GM18868 (cell line): ENCODE data around the gene KANK3.
"Not testable (repeated sequence)": the region's sequence is repeated elsewhere in the genome, so short reads cannot be mapped to it uniquely, and the experiment has no call there.

Source experiments
- ATAC-seq: cut with Tn5 transposase; IDR thresholded peaks from one replicate; pipeline ENCODE4 v1.9.1; 2021; ENCODE audit warnings: mild to moderate bottlenecking, moderate library complexity; ENCODE audit not compliant: unreplicated experiment

The KANK3 gene

GRCh38 chr19:8371011-8371804 is 28.1 kb upstream of the KANK3 start:
- no peak for ATAC-seq

DNA sequence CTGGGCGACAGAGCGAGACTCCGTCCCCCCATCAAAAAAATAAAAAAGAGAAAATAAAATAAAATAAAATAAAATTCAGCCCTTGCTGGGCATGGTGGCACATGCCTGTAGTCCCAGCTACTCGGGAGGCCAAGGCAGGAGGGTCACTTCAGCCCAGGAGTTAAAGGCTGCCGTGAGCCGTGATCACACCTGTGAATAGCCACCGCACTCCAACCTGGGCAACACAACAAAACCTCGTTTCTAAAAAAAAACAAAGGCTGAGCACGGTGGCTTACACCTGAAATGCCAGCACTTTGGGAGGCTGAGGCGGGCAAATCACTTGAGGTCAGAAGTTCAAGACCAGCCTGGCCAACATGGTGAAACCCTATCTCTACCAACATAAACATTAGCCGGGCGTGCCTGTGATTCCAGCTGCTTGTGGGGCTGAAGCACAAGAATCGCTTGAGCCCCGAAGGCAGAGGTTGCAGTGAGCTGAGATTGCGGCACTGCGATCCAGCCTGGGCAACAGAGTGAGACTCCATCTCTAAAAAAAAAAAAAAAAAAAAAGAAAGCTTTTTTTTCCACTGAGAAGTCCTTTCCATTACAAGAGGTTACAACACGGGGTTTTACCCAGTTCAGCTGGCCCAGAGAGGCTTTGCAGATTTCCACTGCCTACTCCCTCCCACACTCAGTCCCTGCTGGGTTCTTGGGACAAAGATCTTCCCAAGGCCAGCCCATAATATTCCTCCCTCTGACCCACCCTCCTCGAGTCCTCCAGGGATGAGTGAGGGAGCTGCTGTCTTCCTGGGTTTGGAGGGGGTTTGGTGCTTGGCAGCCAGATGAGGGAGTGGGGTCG is 27.3 kb upstream of the KANK3 start:
- ATAC-seq: no peak

- ATAC-seq: no peak
Observed at GRCh38 chr19:8367327-8368001, 24.4 kb upstream of the KANK3 start.

- no peak for ATAC-seq
Observed at GRCh38 chr19:8366961-8367326, 23.9 kb upstream of the KANK3 start.

GRCh38 chr19:8366121-8366581 is 23.1 kb upstream of the KANK3 start:
- ATAC-seq: no peak

- ATAC-seq: no peak
Observed at GRCh38 chr19:8363803-8364771, 21.0 kb upstream of the KANK3 start, which contains the start of gene ANGPTL4. Gene ANGPTL4 (plus strand): TSS chr19:8364155. CDS start chr19:8364322, 167 bp downstream.

DNA sequence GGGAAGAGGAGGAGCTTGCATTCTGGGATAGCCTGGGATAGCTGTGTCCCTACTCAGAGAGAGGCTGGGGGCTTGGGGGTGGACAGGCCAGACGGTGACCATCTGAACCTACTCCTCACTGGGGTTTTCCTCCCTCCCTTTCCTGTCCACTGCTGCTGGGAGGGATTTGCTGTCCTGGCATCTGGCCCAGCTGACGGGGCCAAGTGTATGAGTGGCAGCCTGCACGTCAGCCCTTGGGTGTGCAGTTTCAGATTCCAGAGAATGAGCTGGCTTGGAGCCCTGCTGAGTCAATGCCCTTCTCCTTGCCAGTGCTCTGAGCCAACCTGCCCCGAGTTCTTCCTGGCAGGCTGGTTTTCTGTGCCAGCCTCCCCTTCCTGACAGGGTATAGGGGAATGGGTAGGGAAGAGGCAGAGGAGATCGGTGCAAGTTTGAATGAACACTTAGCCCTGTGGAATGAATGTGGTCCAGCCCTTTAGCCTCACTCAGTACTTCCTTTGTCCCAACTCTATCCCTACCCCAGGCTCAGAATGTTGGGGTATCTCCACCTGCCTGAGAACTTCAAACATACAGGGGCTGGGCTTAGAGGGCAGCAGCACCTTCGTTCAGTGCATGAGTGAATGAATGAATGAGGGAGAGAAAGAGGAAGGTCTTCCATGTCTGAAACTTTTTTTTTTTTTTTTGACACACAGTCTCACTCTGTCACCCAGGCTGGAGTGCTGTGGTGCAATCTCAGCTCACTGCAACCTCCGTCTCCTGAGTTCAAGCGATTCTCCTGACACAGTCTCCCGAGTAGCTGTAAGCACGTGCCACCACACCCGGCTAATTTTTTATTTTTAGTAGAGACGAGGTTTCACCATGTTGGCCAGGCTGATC is 19.1 kb upstream of the KANK3 start:
- no peak for ATAC-seq

GRCh38 chr19:8360196-8360595 is 17.1 kb upstream of the KANK3 start:
- ATAC-seq: no peak

DNA sequence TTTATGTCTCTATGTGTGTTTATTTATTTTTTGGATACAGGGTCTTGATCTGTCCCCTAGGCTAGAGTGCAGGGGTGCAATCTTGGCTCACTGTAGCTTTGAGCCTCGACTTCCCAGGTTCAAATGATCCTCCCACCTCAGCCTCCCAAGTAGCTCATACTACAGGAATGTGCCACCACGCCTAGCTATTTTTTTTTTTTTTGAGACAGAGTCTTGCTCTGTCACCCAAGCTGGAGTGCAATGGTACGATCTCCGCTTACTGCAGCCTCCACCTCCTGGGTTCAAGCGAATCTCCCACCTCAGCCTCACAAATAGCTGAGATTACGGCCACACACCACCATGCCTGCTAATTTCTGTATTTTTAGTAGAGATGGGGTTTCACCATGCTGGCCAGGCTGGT is 15.9 kb upstream of the KANK3 start:
- ATAC-seq: no peak

GRCh38 chr19:8357007-8357521 is 14.0 kb upstream of the KANK3 start:
- no peak for ATAC-seq

DNA sequence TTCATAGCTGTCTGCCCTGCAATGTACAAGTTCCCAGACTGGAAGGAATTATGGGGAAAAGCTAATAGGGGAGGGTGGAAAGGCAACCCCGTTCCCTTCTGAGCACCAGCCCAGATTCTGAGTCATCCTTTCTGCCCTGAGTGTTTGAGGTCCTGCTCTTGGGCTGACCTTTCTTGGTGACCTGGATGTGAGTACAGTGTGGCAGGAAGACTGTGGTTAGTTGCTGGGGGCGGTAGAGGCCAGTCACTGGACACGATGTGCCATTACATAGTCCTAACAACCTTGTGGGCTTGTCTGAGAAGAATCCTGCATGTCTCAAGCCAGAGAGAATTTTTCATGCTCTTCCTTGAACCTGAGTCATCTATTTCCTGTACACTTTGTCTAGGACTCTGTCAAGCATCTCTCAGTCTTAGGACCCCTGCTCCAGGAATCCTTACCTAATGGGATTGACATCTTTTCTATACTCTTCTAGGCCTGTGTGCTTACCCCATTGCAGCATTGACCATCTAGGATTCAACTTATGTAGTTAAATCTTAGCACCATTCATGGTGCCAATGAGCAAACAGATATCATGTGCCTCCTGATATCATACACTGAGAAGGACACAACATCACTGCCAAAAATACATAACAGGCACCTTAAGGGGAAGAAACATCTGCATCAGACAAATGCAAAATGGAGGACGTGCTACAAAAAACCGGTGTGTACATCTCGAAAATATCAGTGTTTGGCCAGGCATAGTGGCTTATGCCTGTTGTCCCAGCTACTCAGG is 12.8 kb upstream of the KANK3 start:
- no peak for ATAC-seq

- not testable (repeated sequence) for ATAC-seq
Observed at GRCh38 chr19:8352845-8353244, 9.8 kb upstream of the KANK3 start.

DNA sequence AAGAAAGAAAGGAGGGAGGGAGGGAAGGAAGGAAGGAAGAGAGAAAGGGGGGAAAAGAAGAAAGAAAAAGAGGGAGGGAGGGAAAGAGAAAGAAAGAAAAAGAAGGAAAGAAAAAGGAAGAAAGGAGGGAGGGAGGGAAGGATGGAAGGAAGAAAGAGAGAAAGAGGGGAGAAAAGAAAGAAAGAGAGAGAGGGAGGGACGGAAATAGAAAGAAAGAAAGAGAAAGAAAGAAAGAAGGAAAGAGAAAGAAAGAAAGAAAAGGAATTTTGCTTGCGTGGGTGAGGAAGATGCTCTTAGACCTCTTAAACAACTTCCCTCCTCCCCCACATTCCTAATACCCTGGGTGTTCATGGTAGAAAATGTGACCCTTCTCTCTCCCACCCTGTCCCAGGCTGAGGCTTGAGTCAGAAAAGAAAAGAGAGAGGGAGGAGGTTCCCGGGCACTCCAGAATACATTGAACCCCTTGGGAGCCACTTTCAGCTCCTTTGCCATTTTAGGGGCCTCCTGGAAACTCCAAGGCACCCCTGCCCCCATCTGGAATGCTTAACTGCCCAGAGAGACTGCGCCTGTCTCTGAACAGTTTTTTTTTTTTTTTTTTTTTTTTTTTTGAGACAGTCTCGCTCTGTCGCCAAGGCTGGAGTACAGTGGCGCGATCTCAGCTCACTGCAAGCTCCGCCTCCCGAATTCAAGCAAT is 9.2 kb upstream of the KANK3 start:
- no peak for ATAC-seq

- not testable (repeated sequence) for ATAC-seq
Observed at GRCh38 chr19:8349629-8350372, 6.7 kb upstream of the KANK3 start.

DNA sequence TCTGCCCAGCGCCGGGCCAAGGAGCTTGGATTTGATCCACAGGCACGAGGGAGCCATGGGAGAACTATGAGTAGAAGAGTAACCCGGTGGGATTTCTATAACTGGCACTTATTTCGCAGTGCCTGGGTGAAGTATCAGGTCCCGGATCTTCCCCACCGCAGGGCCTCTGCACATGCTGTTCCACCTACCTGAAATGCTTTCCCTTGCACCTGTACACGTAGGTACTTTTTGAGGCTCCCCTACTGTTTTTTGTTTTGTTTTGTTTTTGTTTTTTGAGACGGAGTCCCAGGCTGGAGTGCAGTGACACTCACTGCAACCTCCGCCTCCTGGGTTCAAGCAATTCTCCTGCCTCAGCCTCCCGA is 402 bp upstream of the KANK3 start:
- no peak for ATAC-seq

GRCh38 chr19:8342316-8342683 is 762 bp downstream of the KANK3 start:
- ATAC-seq: no peak

DNA sequence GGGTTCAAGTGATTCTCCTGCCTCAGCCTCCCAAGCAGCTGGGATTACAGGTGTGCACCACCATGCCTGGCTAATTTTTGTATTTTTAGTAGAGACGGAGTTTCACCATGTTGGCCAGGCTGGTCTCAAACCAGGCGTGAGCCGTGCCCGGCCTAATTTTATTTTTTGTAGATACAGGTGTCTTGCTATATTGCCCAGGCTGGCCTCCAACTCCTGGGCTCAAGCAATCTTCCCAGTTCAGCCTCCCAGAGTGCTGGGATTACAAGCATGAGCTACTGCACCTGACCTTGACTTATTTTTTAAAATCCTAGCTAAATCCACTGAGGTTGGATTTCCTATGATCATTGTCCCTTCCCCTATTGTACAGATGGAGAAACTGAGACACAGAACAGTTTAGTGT is 1.6 kb downstream of the KANK3 start:
- not testable (repeated sequence) for ATAC-seq
